Measurements from ENCODE around the gene DENND4C.

DNA sequence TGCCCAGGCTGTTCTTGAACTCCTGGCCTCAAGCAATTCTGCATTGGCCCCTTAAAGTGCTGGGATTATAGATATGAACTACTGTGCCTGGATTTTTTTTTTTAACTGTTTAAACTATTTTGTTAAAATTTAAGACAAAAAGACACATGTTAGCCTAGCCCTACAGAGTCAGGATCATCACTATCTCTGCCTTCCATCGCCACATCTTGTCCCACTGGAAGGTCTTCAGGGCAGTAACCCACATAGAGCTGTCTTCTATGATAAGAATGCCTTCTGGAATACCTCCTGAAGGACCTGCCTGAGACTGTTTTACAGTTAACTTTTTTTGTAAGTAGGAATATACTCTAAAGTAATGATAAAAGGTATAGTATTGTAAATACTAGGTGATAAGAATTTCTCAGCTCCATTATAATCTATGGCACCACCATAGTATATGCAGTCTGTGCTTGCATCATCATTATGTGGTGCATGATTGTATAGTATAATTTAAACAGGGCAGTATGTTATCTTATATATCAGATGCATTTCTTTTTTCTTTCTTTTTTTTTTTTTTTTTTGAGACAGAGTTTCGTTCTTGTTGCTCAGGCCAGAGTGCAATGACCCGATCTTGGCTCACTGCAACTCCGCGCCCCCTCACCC, 52.7 kb downstream of the DENND4C start:
- TF ChIP-seq CTCF (IDR thresholded peaks at IDR 0.05) = no peak
- no peak for TF ChIP-seq POLR2A (IDR thresholded peaks at IDR 0.05)

Data from body of pancreas (tissue), 4 donors.